T47D (cell line): ENCODE data around the gene TLCD3B.

ENCODE experiments used
- DNase-seq, 2 experiments: peaks; one replicate each; pipeline versions ENCODE4 v3.0.0 to v3.0.0-alpha.2; 2011 to 2012; ENCODE audit warnings: low read depth in 1 of 2, low spot score in 1 of 2
- JUND ChIP-seq: IDR thresholded peaks from 2 replicates; pipeline ENCODE4 v1.6.1; 2012; ENCODE audit warnings: low read depth
- in situ Hi-C: cut with HindIII; loops from 2 replicates; pipeline ENCODE4 v1.10.0; 2016; ENCODE audit warnings: low sequenced_read_pairs, low pct_unique_long_range_greater_than_20kb

The TLCD3B gene

GRCh38 chr16:30066761-30067583 is 35.9 kb upstream of the TLCD3B start:
- in situ Hi-C loops, result no loop called here
- no peak for TF ChIP-seq JUND
- no peak for DNase-seq

GRCh38 chr16:30065943-30066760 is 35.1 kb upstream of the TLCD3B start:
- TF ChIP-seq JUND, result no peak
- in situ Hi-C loops, result no loop called here
- no peak for DNase-seq

GRCh38 chr16:30065102-30065942 is 34.3 kb upstream of the TLCD3B start, which contains the start of gene ALDOA:
Gene ALDOA, plus strand, starts transcription at chr16:30065760. Its CDS starts 1,138 bp downstream, at chr16:30066898.
- DNase-seq, result peak; percentile 85 to 99
- in situ Hi-C loops, result no loop called here
- peak; percentile 46; the same call in 1 of the 2 replicates for TF ChIP-seq JUND

- DNase-seq, result no peak
- in situ Hi-C loops, result no loop called here
- TF ChIP-seq JUND, result no peak
Measured at GRCh38 chr16:30064729-30065101, 33.6 kb upstream of the TLCD3B start.

- TF ChIP-seq JUND, result no peak
- DNase-seq, result peak in 1 of 2 experiments; percentile 71
- in situ Hi-C loops, result no loop called here
Measured at GRCh38 chr16:30063893-30064728, 33.0 kb upstream of the TLCD3B start.

- DNase-seq, result no peak
- in situ Hi-C loops, result no loop called here
- no peak for TF ChIP-seq JUND
Measured at GRCh38 chr16:30063278-30063892, 32.3 kb upstream of the TLCD3B start.

GRCh38 chr16:30060836-30061554 is 29.9 kb upstream of the TLCD3B start:
- DNase-seq, result peak in 1 of 2 experiments; percentile 91
- no peak for TF ChIP-seq JUND
- in situ Hi-C loops, result no loop called here

- DNase-seq, result no peak
- no peak for TF ChIP-seq JUND
- in situ Hi-C loops, result no loop called here
Measured at GRCh38 chr16:30060346-30060745, 29.3 kb upstream of the TLCD3B start.

- in situ Hi-C loops, result no loop called here
- TF ChIP-seq JUND, result no peak
Measured at GRCh38 chr16:30054959-30055553, 24.0 kb upstream of the TLCD3B start.

GRCh38 chr16:30054451-30054850 is 23.4 kb upstream of the TLCD3B start:
- no peak for DNase-seq
- in situ Hi-C loops, result no loop called here
- TF ChIP-seq JUND, result no peak

More at GRCh38 chr16:30054959-30055553, 24.0 kb upstream of the TLCD3B start:
- DNase-seq, result peak; percentile 56 to 65
